HCT116 (cell line): ENCODE results near the gene ZNF154. TPM values are rescaled to one million over a fixed set of nuclear protein-coding genes. Genes with fewer than 3 reads are reported as not detected.

Experiments
- ATAC-seq: fragments of 200-7000 bp; cut with Tn5 transposase; 2 replicates; pipeline ENCODE4 v1.9.1; 2020; ENCODE audit warnings: mild to moderate bottlenecking, moderate library complexity
- BruUV-seq: library from RNA; stranded (reverse); fragments of 400-500 nt; replicated peaks from 2 replicates; lab custom pipeline; 2021; lab: Mats Ljungman, UMichigan
- CTCF ChIA-PET: fragments of 300-600 bp; sonication (Branson Sonifier 250); formaldehyde crosslinking; loops from one replicate; lab custom pipeline; 2021; ENCODE audit warnings: antibody characterized with exemption; lab: Charles Lee
- POLR2A ChIA-PET: fragments of 300-600, 350-600 bp; sonication (Branson Sonifier 250); formaldehyde crosslinking; loops from one replicate; lab custom pipeline; 2021; ENCODE audit warnings: antibody characterized with exemption; lab: Charles Lee
- RAD21 ChIA-PET, 2 experiments: fragments of 300-600 bp; sonication (Branson Sonifier 250); formaldehyde crosslinking; loops; one replicate each; lab custom pipeline; 2023; ENCODE audit warnings: low total read pairs in 2 of 2; ENCODE audit not compliant: uncharacterized antibody in 2 of 2, unreplicated experiment in 2 of 2, low non-redundant PET in 1 of 2; lab: Charles Lee
- DNase-seq: peaks from one replicate; pipeline ENCODE4 v3.0.0-alpha.2; 2010; ENCODE audit warnings: low read depth, low spot score
- H2AFZ ChIP-seq: fragments of 200-600 bp; shearing (Covaris generic), sonication (generic); 2 replicates; pipeline ENCODE4 v1.6.1; 2017; ENCODE audit warnings: low read depth, mixed run types, mixed read lengths, antibody characterized with exemption, low read length; ENCODE audit not compliant: poor library complexity, severe bottlenecking
- H3K27ac ChIP-seq: 2 replicates; pipeline ENCODE4 v1.5.1; 2012; ENCODE audit warnings: low read depth, low read length
- H3K27me3 ChIP-seq: fragments of 200-600 bp; sonication (generic); 2 replicates; pipeline ENCODE4 v1.6.1; 2016; ENCODE audit warnings: mixed run types, low read length, mixed read lengths; ENCODE audit not compliant: insufficient read depth
- H3K36me3 ChIP-seq, 2 experiments: fragments of 200-500 bp in 1 of 2; fragments of 200-600 bp in 1 of 2; sonication (Bioruptor generic) in 1 of 2; sonication (generic) in 1 of 2; 2 replicates each; pipeline versions ENCODE4 v1.5.1 to v1.6.1; 2014 to 2016; ENCODE audit warnings: low read length in 2 of 2, inconsistent platforms in 1 of 2, mixed read lengths in 1 of 2, mixed run types in 1 of 2; ENCODE audit not compliant: insufficient read depth in 2 of 2, control insufficient read depth in 1 of 2
- H3K4me1 ChIP-seq, 2 experiments: fragments of 200-600 bp in 1 of 2; sonication (generic) in 1 of 2; 2 replicates each; pipeline versions ENCODE4 v1.5.1 to v1.6.1; 2012 to 2017; ENCODE audit warnings: low read length in 2 of 2, inconsistent platforms in 1 of 2, mild to moderate bottlenecking in 1 of 2, mixed read lengths in 1 of 2, mixed run types in 1 of 2, moderate library complexity in 1 of 2; ENCODE audit not compliant: insufficient read depth in 2 of 2, control insufficient read depth in 1 of 2
- H3K4me2 ChIP-seq: fragments of 200-600 bp; sonication (generic); 2 replicates; pipeline ENCODE4 v1.6.1; 2017; ENCODE audit warnings: mixed run types, low read length, mixed read lengths
- H3K4me3 ChIP-seq, 2 experiments: fragments of 200-600 bp in 1 of 2; sonication (generic) in 1 of 2; replicated peaks in 1 of 2; 2 replicates each; pipeline ENCODE4 v1.5.1; 2011 to 2016; ENCODE audit warnings: low read length in 2 of 2, control low read depth in 1 of 2, low read depth in 1 of 2, mild to moderate bottlenecking in 1 of 2, mixed read lengths in 1 of 2, mixed run types in 1 of 2
- H3K79me2 ChIP-seq: fragments of 200-600 bp; sonication (generic); 2 replicates; pipeline ENCODE4 v1.6.1; 2017; ENCODE audit warnings: mild to moderate bottlenecking, mixed run types, low read length, moderate library complexity, mixed read lengths; ENCODE audit not compliant: insufficient read depth
- H3K9ac ChIP-seq: fragments of 200-600 bp; sonication (generic); 2 replicates; pipeline ENCODE4 v1.6.1; 2016; ENCODE audit warnings: low read length, mixed read lengths
- H3K9me2 ChIP-seq: fragments of 200-600 bp; sonication (generic), shearing (Covaris generic); 2 replicates; pipeline ENCODE4 v1.6.1; 2017; ENCODE audit warnings: mixed run types, mild to moderate bottlenecking, moderate library complexity; ENCODE audit not compliant: insufficient read depth
- H3K9me3 ChIP-seq, 2 experiments: fragments of 200-500 bp in 1 of 2; fragments of 200-600 bp in 1 of 2; sonication (Bioruptor generic) in 1 of 2; sonication (generic) in 1 of 2; 2 replicates each; pipeline ENCODE4 v1.6.1; 2014 to 2017; ENCODE audit warnings: low read length in 2 of 2, mixed read lengths in 2 of 2, inconsistent platforms in 1 of 2, low read depth in 1 of 2, mild to moderate bottlenecking in 1 of 2, mixed run types in 1 of 2, moderate library complexity in 1 of 2; ENCODE audit not compliant: control insufficient read depth in 1 of 2, insufficient read depth in 1 of 2
- H4K20me1 ChIP-seq: fragments of 200-600 bp; sonication (generic), shearing (Covaris generic); 2 replicates; pipeline ENCODE4 v1.6.1; 2017; ENCODE audit warnings: mixed run types, mild to moderate bottlenecking, moderate library complexity; ENCODE audit not compliant: insufficient read depth
- CBX3 ChIP-seq: IDR thresholded peaks from 2 replicates; pipeline ENCODE4 v1.6.1; 2012; ENCODE audit warnings: low read depth
- CEBPB ChIP-seq: IDR thresholded peaks from 2 replicates; pipeline ENCODE4 v1.6.1; 2012; ENCODE audit warnings: low read depth
- EGR1 ChIP-seq: IDR thresholded peaks from 2 replicates; pipeline ENCODE4 v1.6.1; 2012; ENCODE audit warnings: low read depth
- ELF1 ChIP-seq: IDR thresholded peaks from 2 replicates; pipeline ENCODE4 v1.6.1; 2012; ENCODE audit warnings: low read depth, borderline replicate concordance
- EZH2 ChIP-seq: fragments of 200-600 bp; sonication (generic); IDR thresholded peaks from 2 replicates; pipeline ENCODE4 v1.6.1; 2017; ENCODE audit warnings: antibody characterized with exemption, mixed run types
- EZH2phosphoT487 ChIP-seq: fragments of 200-600 bp; IDR thresholded peaks from 2 replicates; pipeline ENCODE4 v1.6.1; 2018; ENCODE audit warnings: antibody characterized with exemption, borderline replicate concordance
- FOSL1 ChIP-seq: IDR thresholded peaks from 2 replicates; pipeline ENCODE4 v1.6.1; 2012; ENCODE audit warnings: low read depth
- JUND ChIP-seq: IDR thresholded peaks from 2 replicates; pipeline ENCODE4 v1.6.1; 2012
- POLR2A ChIP-seq: IDR thresholded peaks from 2 replicates; pipeline ENCODE4 v1.7.0; 2011; ENCODE audit warnings: borderline replicate concordance; ENCODE audit not compliant: insufficient read depth, insufficient read length; ENCODE audit errors: extremely low read depth
- SIN3A ChIP-seq: IDR thresholded peaks from 2 replicates; pipeline ENCODE4 v1.6.1; 2012; ENCODE audit warnings: low read depth
- SRF ChIP-seq: IDR thresholded peaks from 2 replicates; pipeline ENCODE4 v1.6.1; 2012; ENCODE audit warnings: low read depth
- TCF7L2 ChIP-seq: IDR thresholded peaks from 2 replicates; pipeline ENCODE4 v1.7.0; 2011; ENCODE audit warnings: borderline replicate concordance, inconsistent platforms; ENCODE audit not compliant: insufficient read depth, insufficient read length; ENCODE audit errors: extremely low read depth
- intact Hi-C: fragments of 100-400 bp; cut with micrococcal nuclease; formaldehyde crosslinking; loops from 2 replicates; pipeline ENCODE4 v1.10.0; 2022
- total RNA-seq: library from RNA; stranded (reverse); gene quantifications from one replicate; pipeline ENCODE4 v1.2.1, GENCODE V29; 2021; ENCODE audit not compliant: unreplicated experiment
- TF ChIP-seq, protein P1 (sequence below): IDR thresholded peaks from 2 replicates; pipeline ENCODE4 v1.6.1; 2012; ENCODE audit warnings: low read depth
- TF ChIP-seq, protein P2 (sequence below): IDR thresholded peaks from 2 replicates; pipeline ENCODE4 v1.6.1; 2011; ENCODE audit warnings: mild to moderate bottlenecking, low read length, moderate library complexity; ENCODE audit not compliant: insufficient replicate concordance; ENCODE audit errors: extremely low read depth
- TF ChIP-seq, protein P3 (sequence below): IDR thresholded peaks from 2 replicates; pipeline ENCODE4 v1.6.1; 2012
- TF ChIP-seq, protein P4 (sequence below), 3 experiments: fragments of 200-600 bp in 1 of 3; sonication (generic) in 1 of 3; IDR thresholded peaks in 2 of 3; conservative IDR thresholded peaks in 1 of 3; 2 replicates each; pipeline ENCODE4 v1.5.1; 2012 to 2017; ENCODE audit warnings: low read depth in 2 of 3, low read length in 2 of 3, antibody characterized with exemption in 1 of 3, borderline replicate concordance in 1 of 3, control low read depth in 1 of 3, mild to moderate bottlenecking in 1 of 3, mixed read lengths in 1 of 3, mixed run types in 1 of 3, moderate library complexity in 1 of 3; ENCODE audit not compliant: insufficient read depth in 1 of 3
- TF ChIP-seq, protein P5 (sequence below): IDR thresholded peaks from 2 replicates; pipeline ENCODE4 v1.6.1; 2012

ZNF154 gene
- total RNA-seq, 1 experiment from 2014 or later, result 0.10 TPM

DNA sequence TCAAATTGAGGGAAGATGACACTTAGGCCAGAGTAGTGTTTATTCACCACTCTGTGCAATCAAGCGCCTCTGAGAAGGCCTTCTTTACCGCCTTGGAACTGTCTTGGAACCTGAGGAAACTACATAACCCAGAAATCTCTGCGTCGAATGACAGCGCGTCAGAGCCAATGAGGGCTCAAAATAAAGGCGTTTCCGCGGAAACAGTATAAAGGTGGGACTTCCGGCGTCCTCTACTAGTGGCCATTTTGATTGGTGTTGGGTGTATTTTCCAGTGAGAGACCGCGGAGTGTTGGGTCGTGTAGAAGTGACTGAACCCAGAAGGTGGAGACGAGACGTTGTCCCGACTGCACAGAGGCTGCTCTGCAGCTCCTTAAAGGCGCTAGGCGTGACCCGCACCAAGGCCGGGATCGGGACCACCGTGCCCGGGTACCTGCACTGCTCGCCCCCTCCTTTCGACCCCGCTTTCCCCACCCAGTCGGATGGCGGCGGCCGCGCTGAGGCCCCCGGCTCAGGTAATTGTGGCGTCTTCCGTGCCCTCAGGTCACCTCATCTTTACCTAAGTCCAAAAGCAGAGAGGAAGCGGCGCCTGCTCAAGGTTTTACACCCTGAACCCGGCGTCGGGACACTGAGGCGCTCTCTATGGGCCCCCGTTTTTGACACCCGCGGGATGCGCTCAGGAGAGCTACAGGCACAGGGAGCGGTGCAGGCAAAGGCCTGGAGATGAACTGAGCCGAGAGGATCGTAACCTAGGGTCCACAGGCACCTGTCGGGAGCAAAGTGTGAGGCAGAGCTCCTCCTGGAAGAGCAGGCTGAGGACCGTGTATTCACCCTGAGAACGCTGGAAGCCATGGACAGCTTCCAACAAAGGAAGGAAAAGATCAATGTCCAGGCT, 37.8 kb upstream of the ZNF154 start, which contains the start of gene ZNF776:
Gene ZNF776, plus strand, starts transcription at position 236 of the 892 bp plus-strand sequence. Its CDS starts 244 bp downstream, at position 480.
- peaks cover 10 to 29% of the 10 kb centered on the region in 2 experiments; a peak in 3 of 4 replicates for H3K36me3 ChIP-seq
- peak within 1 kb of the TSS; percentile 94 for H3K4me2 ChIP-seq
- H3K4me3 ChIP-seq, result peak within 1 kb of the TSS; percentile 87 to 88
- peak within 1 kb of the TSS; percentile 71 for H3K9ac ChIP-seq
- ChIA-PET RAD21 (no interaction called here), POLR2A (interaction anchor here (0.7 to 1.2 kb wide), 5 partner anchors 23 to 616 kb away, joined by 3 to 10 read pairs (median 3); partner anchors contain the start of genes ZNF417, ZNF497, ZNF551 and ZNF552), CTCF (interaction anchor here (2.0 kb wide), 1 partner anchor 65 kb away, joined by 7 read pairs; the partner anchor contains the start of gene ZNF551)
- DNase-seq, result peak; percentile 86
- intact Hi-C loops, result loop anchor here (1.0 to 5.0 kb wide), 3 partner anchors 55 to 169 kb away; partner anchors contain the start of genes ZNF417 and ZNF551
- H4K20me1 ChIP-seq, result no peaks in the 10 kb centered on the region
- peaks cover 0 to 10% of the 10 kb centered on the region in 2 experiments; a peak in 1 of 4 replicates for H3K9me3 ChIP-seq
- H3K27ac ChIP-seq, result peak within 1 kb of the TSS; percentile 64
- H2AFZ ChIP-seq, result peak within 1 kb of the TSS; percentile 60
- peak; percentile 97 for ATAC-seq
- no peaks in the 10 kb centered on the region for H3K9me2 ChIP-seq
- no peaks in the 10 kb centered on the region for H3K27me3 ChIP-seq
- BruUV-seq, result TSS peak; percentile 69
- peaks cover 0 to 8% of the 10 kb centered on the region in 2 experiments; a peak in 1 of 4 replicates for H3K4me1 ChIP-seq
- peaks cover 25% of the 10 kb centered on the region for H3K79me2 ChIP-seq
- TF ChIP-seq, protein P1, sequence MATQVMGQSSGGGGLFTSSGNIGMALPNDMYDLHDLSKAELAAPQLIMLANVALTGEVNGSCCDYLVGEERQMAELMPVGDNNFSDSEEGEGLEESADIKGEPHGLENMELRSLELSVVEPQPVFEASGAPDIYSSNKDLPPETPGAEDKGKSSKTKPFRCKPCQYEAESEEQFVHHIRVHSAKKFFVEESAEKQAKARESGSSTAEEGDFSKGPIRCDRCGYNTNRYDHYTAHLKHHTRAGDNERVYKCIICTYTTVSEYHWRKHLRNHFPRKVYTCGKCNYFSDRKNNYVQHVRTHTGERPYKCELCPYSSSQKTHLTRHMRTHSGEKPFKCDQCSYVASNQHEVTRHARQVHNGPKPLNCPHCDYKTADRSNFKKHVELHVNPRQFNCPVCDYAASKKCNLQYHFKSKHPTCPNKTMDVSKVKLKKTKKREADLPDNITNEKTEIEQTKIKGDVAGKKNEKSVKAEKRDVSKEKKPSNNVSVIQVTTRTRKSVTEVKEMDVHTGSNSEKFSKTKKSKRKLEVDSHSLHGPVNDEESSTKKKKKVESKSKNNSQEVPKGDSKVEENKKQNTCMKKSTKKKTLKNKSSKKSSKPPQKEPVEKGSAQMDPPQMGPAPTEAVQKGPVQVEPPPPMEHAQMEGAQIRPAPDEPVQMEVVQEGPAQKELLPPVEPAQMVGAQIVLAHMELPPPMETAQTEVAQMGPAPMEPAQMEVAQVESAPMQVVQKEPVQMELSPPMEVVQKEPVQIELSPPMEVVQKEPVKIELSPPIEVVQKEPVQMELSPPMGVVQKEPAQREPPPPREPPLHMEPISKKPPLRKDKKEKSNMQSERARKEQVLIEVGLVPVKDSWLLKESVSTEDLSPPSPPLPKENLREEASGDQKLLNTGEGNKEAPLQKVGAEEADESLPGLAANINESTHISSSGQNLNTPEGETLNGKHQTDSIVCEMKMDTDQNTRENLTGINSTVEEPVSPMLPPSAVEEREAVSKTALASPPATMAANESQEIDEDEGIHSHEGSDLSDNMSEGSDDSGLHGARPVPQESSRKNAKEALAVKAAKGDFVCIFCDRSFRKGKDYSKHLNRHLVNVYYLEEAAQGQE, result no peak
- peak; percentile 51; the same call in 1 of the 2 replicates for TF ChIP-seq CBX3
- TF ChIP-seq EZH2phosphoT487, result no peak
- TF ChIP-seq, protein P2, sequence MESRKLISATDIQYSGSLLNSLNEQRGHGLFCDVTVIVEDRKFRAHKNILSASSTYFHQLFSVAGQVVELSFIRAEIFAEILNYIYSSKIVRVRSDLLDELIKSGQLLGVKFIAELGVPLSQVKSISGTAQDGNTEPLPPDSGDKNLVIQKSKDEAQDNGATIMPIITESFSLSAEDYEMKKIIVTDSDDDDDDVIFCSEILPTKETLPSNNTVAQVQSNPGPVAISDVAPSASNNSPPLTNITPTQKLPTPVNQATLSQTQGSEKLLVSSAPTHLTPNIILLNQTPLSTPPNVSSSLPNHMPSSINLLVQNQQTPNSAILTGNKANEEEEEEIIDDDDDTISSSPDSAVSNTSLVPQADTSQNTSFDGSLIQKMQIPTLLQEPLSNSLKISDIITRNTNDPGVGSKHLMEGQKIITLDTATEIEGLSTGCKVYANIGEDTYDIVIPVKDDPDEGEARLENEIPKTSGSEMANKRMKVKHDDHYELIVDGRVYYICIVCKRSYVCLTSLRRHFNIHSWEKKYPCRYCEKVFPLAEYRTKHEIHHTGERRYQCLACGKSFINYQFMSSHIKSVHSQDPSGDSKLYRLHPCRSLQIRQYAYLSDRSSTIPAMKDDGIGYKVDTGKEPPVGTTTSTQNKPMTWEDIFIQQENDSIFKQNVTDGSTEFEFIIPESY, result no peak
- no peak; the same call in 1 of the 2 replicates for TF ChIP-seq SRF
- TF ChIP-seq, protein P3, sequence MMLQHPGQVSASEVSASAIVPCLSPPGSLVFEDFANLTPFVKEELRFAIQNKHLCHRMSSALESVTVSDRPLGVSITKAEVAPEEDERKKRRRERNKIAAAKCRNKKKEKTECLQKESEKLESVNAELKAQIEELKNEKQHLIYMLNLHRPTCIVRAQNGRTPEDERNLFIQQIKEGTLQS, result no peak
- TF ChIP-seq SIN3A, result 0 out of 2 replicates have a peak, but pooled peaks have one; percentile 34
- no peak for TF ChIP-seq FOSL1
- TF ChIP-seq ELF1, result peak; percentile 52
- peak; percentile 48 for TF ChIP-seq POLR2A
- no peak for TF ChIP-seq JUND
- TF ChIP-seq EGR1, result no peak
- no peak for TF ChIP-seq CEBPB
- TF ChIP-seq, protein P4, sequence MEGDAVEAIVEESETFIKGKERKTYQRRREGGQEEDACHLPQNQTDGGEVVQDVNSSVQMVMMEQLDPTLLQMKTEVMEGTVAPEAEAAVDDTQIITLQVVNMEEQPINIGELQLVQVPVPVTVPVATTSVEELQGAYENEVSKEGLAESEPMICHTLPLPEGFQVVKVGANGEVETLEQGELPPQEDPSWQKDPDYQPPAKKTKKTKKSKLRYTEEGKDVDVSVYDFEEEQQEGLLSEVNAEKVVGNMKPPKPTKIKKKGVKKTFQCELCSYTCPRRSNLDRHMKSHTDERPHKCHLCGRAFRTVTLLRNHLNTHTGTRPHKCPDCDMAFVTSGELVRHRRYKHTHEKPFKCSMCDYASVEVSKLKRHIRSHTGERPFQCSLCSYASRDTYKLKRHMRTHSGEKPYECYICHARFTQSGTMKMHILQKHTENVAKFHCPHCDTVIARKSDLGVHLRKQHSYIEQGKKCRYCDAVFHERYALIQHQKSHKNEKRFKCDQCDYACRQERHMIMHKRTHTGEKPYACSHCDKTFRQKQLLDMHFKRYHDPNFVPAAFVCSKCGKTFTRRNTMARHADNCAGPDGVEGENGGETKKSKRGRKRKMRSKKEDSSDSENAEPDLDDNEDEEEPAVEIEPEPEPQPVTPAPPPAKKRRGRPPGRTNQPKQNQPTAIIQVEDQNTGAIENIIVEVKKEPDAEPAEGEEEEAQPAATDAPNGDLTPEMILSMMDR (IDR thresholded peaks at IDR 0.05 in 2 of 3, conservative IDR thresholded peaks at IDR 0.05 in 1 of 3; ENCODE audit: borderline replicate concordance in 1 of 3, insufficient read depth in 1 of 3, low read depth in 2 of 3, low read length in 2 of 3), result no peak
- TF ChIP-seq EZH2, result no peak
- TF ChIP-seq, protein P5, sequence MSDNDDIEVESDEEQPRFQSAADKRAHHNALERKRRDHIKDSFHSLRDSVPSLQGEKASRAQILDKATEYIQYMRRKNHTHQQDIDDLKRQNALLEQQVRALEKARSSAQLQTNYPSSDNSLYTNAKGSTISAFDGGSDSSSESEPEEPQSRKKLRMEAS, result no peak
- no peak for TF ChIP-seq TCF7L2
